ENCODE data around the gene NR2F2.

GRCh38 chr15:96374499-96374898 is 44.0 kb downstream of the NR2F2 start:
- no peak for TF ChIP-seq CTCF (conservative IDR thresholded peaks at IDR 0.05)
- TF ChIP-seq EZH2 (IDR thresholded peaks at IDR 0.05; ENCODE audit: low read depth), result no peak
